HG03457 (cell line): ENCODE measurements around the gene NPDC1.
"Not testable (repeated sequence)": the region's sequence is repeated elsewhere in the genome, so short reads cannot be mapped to it uniquely, and the experiment has no call there.

ENCODE experiments used
- ATAC-seq: cut with Tn5 transposase; IDR thresholded peaks from one replicate; pipeline ENCODE4 v1.9.1; 2021; ENCODE audit warnings: moderate number of reproducible peaks; ENCODE audit not compliant: unreplicated experiment

NPDC1 gene

GRCh38 chr9:137014166-137014565 is 31.8 kb downstream of the NPDC1 start:
- ATAC-seq = no peak

- ATAC-seq = no peak
Measured at GRCh38 chr9:137013571-137013940, 32.4 kb downstream of the NPDC1 start.

- ATAC-seq = no peak
Measured at GRCh38 chr9:137012694-137013570, 33.0 kb downstream of the NPDC1 start.

- ATAC-seq = no peak
Measured at GRCh38 chr9:137011907-137012675, 33.9 kb downstream of the NPDC1 start.

- no peak for ATAC-seq
Measured at GRCh38 chr9:137011156-137011555, 34.8 kb downstream of the NPDC1 start.

- ATAC-seq = no peak
Measured at GRCh38 chr9:137009938-137010732, 35.8 kb downstream of the NPDC1 start.

GRCh38 chr9:137009217-137009616 is 36.8 kb downstream of the NPDC1 start:
- ATAC-seq = no peak

- ATAC-seq = no peak
Measured at GRCh38 chr9:137008312-137008711, 37.7 kb downstream of the NPDC1 start.

- ATAC-seq = no peak
Measured at GRCh38 chr9:137007816-137008270, 38.1 kb downstream of the NPDC1 start.

- no peak for ATAC-seq
Measured at GRCh38 chr9:137007108-137007815, 38.7 kb downstream of the NPDC1 start.

- no peak for ATAC-seq
Measured at GRCh38 chr9:137006116-137007003, 39.6 kb downstream of the NPDC1 start.

GRCh38 chr9:137004285-137004684 is 41.7 kb downstream of the NPDC1 start:
- ATAC-seq = not testable (repeated sequence)

GRCh38 chr9:137002646-137003041 is 43.3 kb downstream of the NPDC1 start:
- no peak for ATAC-seq

GRCh38 chr9:137001857-137002645 is 43.9 kb downstream of the NPDC1 start:
- no peak for ATAC-seq

GRCh38 chr9:137000177-137000930 is 45.6 kb downstream of the NPDC1 start:
- ATAC-seq = no peak

- no peak for ATAC-seq
Measured at GRCh38 chr9:136997830-136998234, 48.1 kb downstream of the NPDC1 start.

- ATAC-seq = no peak
Measured at GRCh38 chr9:136997371-136997770, 48.6 kb downstream of the NPDC1 start.
